Endothelial cell (in vitro differentiated cells): ENCODE results near the gene HTD2. TPM values are rescaled to one million over a fixed set of nuclear protein-coding genes. Genes with fewer than 3 reads are reported as not detected.

Experiments
- DNase-seq: peaks from one replicate; pipeline ENCODE4 v3.0.0; 2021; ENCODE audit warnings: low spot score
- H3K27ac Mint-ChIP-seq: one replicate; pipeline ENCODE4 v1.8.0; 2021; ENCODE audit warnings: mixed read lengths, inconsistent platforms; ENCODE audit not compliant: unreplicated experiment
- H3K27me3 Mint-ChIP-seq: one replicate; pipeline ENCODE4 v1.8.0; 2021; ENCODE audit warnings: mild to moderate bottlenecking, moderate library complexity, mixed read lengths, inconsistent platforms; ENCODE audit not compliant: unreplicated experiment
- H3K36me3 Mint-ChIP-seq: one replicate; pipeline ENCODE4 v1.8.0; 2021; ENCODE audit warnings: mild to moderate bottlenecking, low read depth, mixed read lengths, inconsistent platforms; ENCODE audit not compliant: unreplicated experiment
- H3K4me1 Mint-ChIP-seq: one replicate; pipeline ENCODE4 v1.8.0; 2021; ENCODE audit warnings: mild to moderate bottlenecking, mixed read lengths, inconsistent platforms; ENCODE audit not compliant: unreplicated experiment
- H3K4me3 Mint-ChIP-seq: one replicate; pipeline ENCODE4 v1.8.0; 2021; ENCODE audit warnings: mild to moderate bottlenecking, mixed read lengths, inconsistent platforms; ENCODE audit not compliant: unreplicated experiment
- H3K9me3 Mint-ChIP-seq: one replicate; pipeline ENCODE4 v1.8.0; 2021; ENCODE audit warnings: mixed read lengths, inconsistent platforms; ENCODE audit not compliant: unreplicated experiment
- CTCF ChIP-seq: fragments of 200-600 bp; sonication (generic); IDR thresholded peaks from one replicate; pipeline ENCODE4 v1.5.0; 2021; ENCODE audit warnings: antibody characterized with exemption; ENCODE audit not compliant: unreplicated experiment
- total RNA-seq: library from RNA; stranded (reverse); fragmentation: NEBNext Ultra II Directional; extraction: Animal tissue kit (Norgen Biotek cat#: 25700); gene quantifications from one replicate; pipeline ENCODE4 v1.2.1, GENCODE V29; 2021; ENCODE audit not compliant: unreplicated experiment

The HTD2 gene
- total RNA-seq, 1 donor from 2014 or later = 8.4 TPM

- H3K27me3 Mint-ChIP-seq = peaks cover 7% of the 10 kb centered on the region
- H3K4me3 Mint-ChIP-seq = no peak overlapping the region
- H3K27ac Mint-ChIP-seq = no peak overlapping the region
- DNase-seq = no peak
- TF ChIP-seq CTCF = no peak
- H3K36me3 Mint-ChIP-seq = no peaks in the 10 kb centered on the region
- H3K9me3 Mint-ChIP-seq = no peaks in the 10 kb centered on the region
- H3K4me1 Mint-ChIP-seq = peaks cover 7% of the 10 kb centered on the region
These were observed 18.4 kb downstream of the HTD2 start for GRCh38 chr3:58324391-58325390.

- no peak for DNase-seq
- no peaks in the 10 kb centered on the region for H3K9me3 Mint-ChIP-seq
- peaks cover 7% of the 10 kb centered on the region for H3K27me3 Mint-ChIP-seq
- no peak for TF ChIP-seq CTCF
- no peak overlapping the region for H3K27ac Mint-ChIP-seq
- H3K36me3 Mint-ChIP-seq = no peaks in the 10 kb centered on the region
- no peak overlapping the region for H3K4me3 Mint-ChIP-seq
- peaks cover 7% of the 10 kb centered on the region for H3K4me1 Mint-ChIP-seq
These were observed 19.2 kb downstream of the HTD2 start for GRCh38 chr3:58325525-58325992.

GRCh38 chr3:58326267-58326900 lies 20.1 kb downstream of the HTD2 start:
- no peaks in the 10 kb centered on the region for H3K9me3 Mint-ChIP-seq
- no peak overlapping the region for H3K27ac Mint-ChIP-seq
- H3K27me3 Mint-ChIP-seq = peaks cover 7% of the 10 kb centered on the region
- no peak for TF ChIP-seq CTCF
- DNase-seq = no peak
- H3K4me1 Mint-ChIP-seq = peaks cover 7% of the 10 kb centered on the region
- no peak overlapping the region for H3K4me3 Mint-ChIP-seq
- H3K36me3 Mint-ChIP-seq = no peaks in the 10 kb centered on the region

GRCh38 chr3:58329150-58329921 lies 23.0 kb downstream of the HTD2 start:
- H3K9me3 Mint-ChIP-seq = no peaks in the 10 kb centered on the region
- H3K27me3 Mint-ChIP-seq = peaks cover 9% of the 10 kb centered on the region

More at GRCh38 chr3:58329150-58329921, 23.0 kb downstream of the HTD2 start:
- Mint-ChIP-seq H3K4me3 (no peak overlapping the region), H3K36me3 (no peaks in the 10 kb centered on the region), H3K4me1 (peaks cover 15% of the 10 kb centered on the region), H3K27ac (no peak overlapping the region)
- DNase-seq = no peak
- no peak for TF ChIP-seq CTCF
